GM19328 (cell line): ENCODE measurements around the gene SLX4IP.

Source experiments
- ATAC-seq: cut with Tn5 transposase; IDR thresholded peaks from one replicate; pipeline ENCODE4 v1.9.1; 2021; ENCODE audit warnings: mild to moderate bottlenecking, moderate library complexity; ENCODE audit not compliant: unreplicated experiment

The SLX4IP gene

GRCh38 chr20:10519361-10520046 lies 84.4 kb downstream of the SLX4IP start:
- no peak for ATAC-seq

- ATAC-seq, result no peak
These were observed 85.4 kb downstream of the SLX4IP start for GRCh38 chr20:10520528-10520927.

DNA sequence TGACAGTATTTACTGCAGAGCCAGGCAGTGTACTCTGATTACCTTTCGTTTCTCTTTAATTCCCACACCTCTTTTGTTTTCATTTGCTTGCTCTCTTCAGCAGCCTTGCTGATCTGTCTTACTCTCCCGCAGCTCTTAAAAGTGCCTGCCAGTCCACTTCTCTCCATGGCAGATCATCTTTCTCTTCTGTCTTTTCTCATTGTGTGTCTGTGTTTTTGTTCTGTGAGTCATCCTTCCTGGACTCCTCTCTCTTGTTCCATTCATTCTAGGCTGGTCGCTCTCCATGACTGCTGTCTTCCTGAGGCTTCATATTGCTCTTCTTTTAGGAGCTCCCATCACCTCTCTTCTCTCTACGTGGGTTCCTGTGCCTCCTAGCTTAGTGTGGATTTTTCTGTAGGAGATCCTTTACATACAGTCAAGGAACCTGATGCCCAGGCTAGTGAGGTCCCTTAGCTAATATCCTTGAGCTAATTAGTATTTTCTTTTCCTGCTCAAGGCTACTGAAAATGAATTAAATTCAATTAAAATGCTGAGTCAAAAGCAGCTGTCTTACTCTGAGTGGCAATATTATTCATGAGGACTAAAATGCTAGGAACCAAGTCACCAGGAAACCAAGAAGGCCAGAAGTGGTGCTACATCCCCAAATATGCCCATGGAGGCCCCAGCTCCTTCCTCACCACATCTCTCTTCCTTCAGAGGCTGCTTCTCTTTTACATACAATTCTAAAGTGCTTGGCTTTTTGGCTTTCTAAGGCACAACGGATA lies 86.1 kb downstream of the SLX4IP start:
- no peak for ATAC-seq

GRCh38 chr20:10521836-10522235 lies 86.7 kb downstream of the SLX4IP start:
- no peak for ATAC-seq

DNA sequence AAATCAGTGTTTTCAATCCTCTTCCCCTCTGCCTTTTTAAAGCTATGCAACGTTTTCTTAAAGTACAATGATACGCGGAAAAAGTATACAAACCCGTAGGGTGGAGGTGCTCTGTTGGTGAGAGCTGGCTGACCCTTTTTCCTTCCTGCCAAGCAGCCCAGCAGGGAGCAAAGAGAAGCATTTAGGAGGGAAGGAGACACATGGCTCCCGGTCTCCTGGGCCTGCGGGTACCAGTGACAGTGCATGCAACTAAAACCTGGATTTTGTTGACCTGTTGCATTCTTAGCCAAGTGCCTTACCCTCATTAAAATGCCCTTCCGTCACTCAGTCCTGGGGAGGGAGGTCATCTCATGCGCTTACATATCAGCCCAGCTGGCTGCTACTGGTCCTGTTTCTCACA lies 87.2 kb downstream of the SLX4IP start:
- no peak for ATAC-seq

- no peak for ATAC-seq
These were observed 88.3 kb downstream of the SLX4IP start for GRCh38 chr20:10523443-10523842.

- no peak for ATAC-seq
These were observed 89.0 kb downstream of the SLX4IP start for GRCh38 chr20:10524034-10524476.

- ATAC-seq, result no peak
These were observed 89.5 kb downstream of the SLX4IP start for GRCh38 chr20:10524643-10525042.

GRCh38 chr20:10527781-10528180 lies 92.7 kb downstream of the SLX4IP start:
- no peak for ATAC-seq

- no peak for ATAC-seq
These were observed 95.8 kb downstream of the SLX4IP start for GRCh38 chr20:10530883-10531282.

GRCh38 chr20:10531848-10532247 lies 96.7 kb downstream of the SLX4IP start:
- no peak for ATAC-seq

GRCh38 chr20:10532361-10532760 lies 97.3 kb downstream of the SLX4IP start:
- ATAC-seq, result no peak

DNA sequence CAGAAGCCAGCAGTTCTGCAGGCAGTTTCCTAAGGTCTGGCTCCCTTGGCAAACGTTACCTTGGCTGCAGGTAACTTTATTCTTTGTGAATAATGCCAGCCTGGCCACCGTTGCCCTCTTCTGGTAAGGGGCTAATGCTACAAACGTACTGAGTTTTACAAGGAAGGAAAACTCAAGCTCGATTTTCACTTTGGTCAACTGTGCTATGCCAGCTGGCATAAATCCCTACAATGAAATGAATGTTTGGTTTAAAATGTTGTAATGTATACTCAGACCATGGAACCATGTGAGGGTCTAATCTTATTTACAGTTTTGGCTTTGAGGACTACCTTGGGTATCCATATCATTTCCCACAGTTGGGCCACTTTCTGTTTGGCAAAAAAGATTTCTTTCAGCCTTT lies 101.4 kb downstream of the SLX4IP start:
- no peak for ATAC-seq

GRCh38 chr20:10537850-10538480 lies 102.9 kb downstream of the SLX4IP start:
- ATAC-seq, result no peak

- ATAC-seq, result no peak
These were observed 103.7 kb downstream of the SLX4IP start for GRCh38 chr20:10538768-10539167.

GRCh38 chr20:10539818-10540553 lies 104.9 kb downstream of the SLX4IP start:
- no peak for ATAC-seq

- ATAC-seq, result no peak
These were observed 105.8 kb downstream of the SLX4IP start for GRCh38 chr20:10540636-10541493.

GRCh38 chr20:10541668-10542411 lies 106.7 kb downstream of the SLX4IP start:
- ATAC-seq, result no peak

GRCh38 chr20:10542442-10542841 lies 107.3 kb downstream of the SLX4IP start:
- ATAC-seq, result no peak

DNA sequence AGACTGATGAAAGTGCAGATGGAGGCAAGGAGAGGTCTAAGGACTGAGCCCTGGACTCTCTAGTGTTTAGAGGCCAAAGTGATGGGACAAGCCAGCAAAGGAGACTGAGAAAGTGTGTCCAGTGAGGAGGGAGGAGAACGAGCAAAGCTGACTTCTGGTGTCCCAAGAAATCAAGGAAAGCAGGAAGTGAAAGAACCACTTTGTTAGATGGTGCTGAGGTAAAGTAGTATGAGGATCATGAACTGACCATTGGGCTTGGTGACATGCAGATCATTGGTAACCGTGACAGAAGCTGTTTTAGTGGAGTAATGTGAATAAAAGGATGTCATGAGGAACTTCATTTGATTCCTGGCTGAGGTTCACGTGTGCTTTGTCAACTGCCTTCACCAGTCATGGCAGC lies 108.4 kb downstream of the SLX4IP start:
- ATAC-seq, result no peak
